BJ (cell line): ENCODE results near the gene RPL5. TPM values are rescaled to one million over a fixed set of nuclear protein-coding genes. Genes with fewer than 3 reads are reported as not detected.

ENCODE experiments used
- CTCF ChIA-PET: fragments of 350-600 bp; formaldehyde crosslinking; extraction: SDS; loops from one replicate; lab custom pipeline; 2021; ENCODE audit warnings: antibody characterized with exemption, inconsistent platforms; lab: Yijun Ruan, JAX
- POLR2A ChIA-PET: fragments of 300-600 bp; sonication (Branson Sonifier 250); formaldehyde crosslinking; extraction: SDS; loops from one replicate; lab custom pipeline; 2021; ENCODE audit warnings: antibody characterized with exemption; lab: Charles Lee
- DNase-seq: peaks from one replicate; pipeline ENCODE4 v3.0.0-alpha.2; 2011; ENCODE audit warnings: low read depth
- H3K27me3 ChIP-seq: 2 replicates; pipeline ENCODE4 v1.6.0; 2011; ENCODE audit warnings: low read length; ENCODE audit not compliant: control insufficient read depth, insufficient read depth
- H3K36me3 ChIP-seq: 2 replicates; pipeline ENCODE4 v1.5.1; 2011; ENCODE audit warnings: low read length; ENCODE audit not compliant: control insufficient read depth, insufficient read depth
- H3K4me3 ChIP-seq: 2 replicates; pipeline ENCODE4 v1.5.1; 2011; ENCODE audit warnings: low read depth, mild to moderate bottlenecking, control low read depth, low read length
- polyA plus RNA-seq: library from polyadenylated mRNA; depleted of rRNA; stranded (reverse); fragments of >200 nt; gene quantifications from 2 replicates; pipeline ENCODE4 v1.2.3, GENCODE V29; 2011
- TF ChIP-seq, protein P1 (sequence below): IDR thresholded peaks from 2 replicates; pipeline ENCODE4 v1.5.1; 2011; ENCODE audit warnings: low read depth, mild to moderate bottlenecking, control low read depth, inconsistent platforms, low read length, moderate library complexity; ENCODE audit not compliant: insufficient read depth

RPL5 gene
- polyA plus RNA-seq, 1 experiment, result 1,389 TPM

DNA sequence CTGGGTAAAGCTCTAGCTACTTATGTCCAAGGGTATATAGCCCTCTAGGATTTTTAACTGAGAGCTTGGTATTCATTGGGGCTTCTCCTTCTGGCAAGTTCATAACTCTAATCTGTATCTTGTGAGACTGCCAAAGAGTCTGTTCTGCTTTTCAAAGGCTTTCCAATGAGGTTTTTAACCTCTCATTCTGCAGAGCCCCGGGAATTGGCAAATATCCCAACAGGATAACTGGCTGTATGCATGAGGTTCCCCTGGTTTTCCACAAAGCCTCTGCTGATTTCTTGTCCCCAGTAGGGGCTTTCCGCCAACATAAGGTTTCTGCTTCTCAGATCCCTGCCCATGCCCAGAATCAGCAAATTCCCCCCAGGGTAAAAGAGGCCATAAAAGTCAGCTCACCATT is 40.9 kb downstream of the RPL5 start:
- H3K36me3 ChIP-seq, result no peaks in the 10 kb centered on the region
- no peak overlapping the region for H3K4me3 ChIP-seq
- DNase-seq, result no peak
- ChIA-PET POLR2A (no interaction called here), CTCF (interaction anchor here (1.0 kb wide), 1 partner anchor 88 kb away, joined by 3 read pairs; the partner anchor contains the start of gene DIPK1A)
- TF ChIP-seq, protein P1, sequence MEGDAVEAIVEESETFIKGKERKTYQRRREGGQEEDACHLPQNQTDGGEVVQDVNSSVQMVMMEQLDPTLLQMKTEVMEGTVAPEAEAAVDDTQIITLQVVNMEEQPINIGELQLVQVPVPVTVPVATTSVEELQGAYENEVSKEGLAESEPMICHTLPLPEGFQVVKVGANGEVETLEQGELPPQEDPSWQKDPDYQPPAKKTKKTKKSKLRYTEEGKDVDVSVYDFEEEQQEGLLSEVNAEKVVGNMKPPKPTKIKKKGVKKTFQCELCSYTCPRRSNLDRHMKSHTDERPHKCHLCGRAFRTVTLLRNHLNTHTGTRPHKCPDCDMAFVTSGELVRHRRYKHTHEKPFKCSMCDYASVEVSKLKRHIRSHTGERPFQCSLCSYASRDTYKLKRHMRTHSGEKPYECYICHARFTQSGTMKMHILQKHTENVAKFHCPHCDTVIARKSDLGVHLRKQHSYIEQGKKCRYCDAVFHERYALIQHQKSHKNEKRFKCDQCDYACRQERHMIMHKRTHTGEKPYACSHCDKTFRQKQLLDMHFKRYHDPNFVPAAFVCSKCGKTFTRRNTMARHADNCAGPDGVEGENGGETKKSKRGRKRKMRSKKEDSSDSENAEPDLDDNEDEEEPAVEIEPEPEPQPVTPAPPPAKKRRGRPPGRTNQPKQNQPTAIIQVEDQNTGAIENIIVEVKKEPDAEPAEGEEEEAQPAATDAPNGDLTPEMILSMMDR, result no peak
- H3K27me3 ChIP-seq, result no peaks in the 10 kb centered on the region

DNA sequence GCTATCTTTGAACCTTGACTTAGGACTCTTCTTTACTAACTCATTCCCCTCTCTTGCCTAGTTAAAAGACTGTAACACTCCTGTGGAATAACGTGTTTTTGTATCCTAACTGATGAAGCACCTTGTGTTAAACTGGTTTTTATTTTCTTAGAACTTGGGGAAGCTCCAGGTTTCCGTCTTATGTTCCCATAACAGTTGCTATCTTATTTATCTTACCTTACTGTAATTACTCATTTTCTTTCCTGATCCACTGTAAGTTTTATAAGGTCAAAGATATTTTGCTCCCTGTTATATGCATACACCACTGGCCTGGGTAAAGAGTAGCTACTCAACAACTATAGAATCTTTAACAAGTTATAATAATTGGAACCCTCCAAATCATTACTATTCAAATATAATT is 43.1 kb downstream of the RPL5 start:
- TF ChIP-seq, protein P1, result no peak
- H3K4me3 ChIP-seq, result no peak overlapping the region
- no peaks in the 10 kb centered on the region for H3K27me3 ChIP-seq
- H3K36me3 ChIP-seq, result no peaks in the 10 kb centered on the region
- DNase-seq, result no peak
- ChIA-PET POLR2A (no interaction called here), CTCF (interaction anchor here (1.1 kb wide), 1 partner anchor 15 kb away, joined by 4 read pairs; no protein-coding TSS in a partner anchor)

DNA sequence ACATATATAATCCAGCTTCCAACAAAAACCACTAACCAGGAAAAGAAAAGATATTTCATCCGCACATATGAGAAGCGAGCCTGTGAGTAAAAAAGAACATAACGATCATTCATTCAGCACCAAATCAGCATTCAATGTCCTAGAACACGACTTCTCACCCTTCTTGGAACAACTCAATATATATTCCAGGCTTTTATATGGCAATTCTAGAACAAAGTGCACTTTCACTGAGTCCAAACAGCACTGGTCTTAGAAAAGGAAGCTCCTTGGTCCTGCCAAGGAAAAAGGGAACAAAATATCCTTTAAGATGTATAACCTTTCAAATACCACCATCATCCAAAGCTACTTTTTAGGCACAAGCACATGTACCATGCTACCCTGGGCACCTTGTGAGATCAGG is 44.5 kb downstream of the RPL5 start:
- ChIA-PET CTCF (interaction anchor here (0.8 to 1.5 kb wide), 6 partner anchors 10 to 118 kb away, joined by 3 to 11 read pairs (median 3); no protein-coding TSS in a partner anchor), POLR2A (no interaction called here)
- no peak for DNase-seq
- TF ChIP-seq, protein P1, result no peak
- H3K27me3 ChIP-seq, result no peaks in the 10 kb centered on the region
- H3K36me3 ChIP-seq, result no peaks in the 10 kb centered on the region
- no peak overlapping the region for H3K4me3 ChIP-seq

DNA sequence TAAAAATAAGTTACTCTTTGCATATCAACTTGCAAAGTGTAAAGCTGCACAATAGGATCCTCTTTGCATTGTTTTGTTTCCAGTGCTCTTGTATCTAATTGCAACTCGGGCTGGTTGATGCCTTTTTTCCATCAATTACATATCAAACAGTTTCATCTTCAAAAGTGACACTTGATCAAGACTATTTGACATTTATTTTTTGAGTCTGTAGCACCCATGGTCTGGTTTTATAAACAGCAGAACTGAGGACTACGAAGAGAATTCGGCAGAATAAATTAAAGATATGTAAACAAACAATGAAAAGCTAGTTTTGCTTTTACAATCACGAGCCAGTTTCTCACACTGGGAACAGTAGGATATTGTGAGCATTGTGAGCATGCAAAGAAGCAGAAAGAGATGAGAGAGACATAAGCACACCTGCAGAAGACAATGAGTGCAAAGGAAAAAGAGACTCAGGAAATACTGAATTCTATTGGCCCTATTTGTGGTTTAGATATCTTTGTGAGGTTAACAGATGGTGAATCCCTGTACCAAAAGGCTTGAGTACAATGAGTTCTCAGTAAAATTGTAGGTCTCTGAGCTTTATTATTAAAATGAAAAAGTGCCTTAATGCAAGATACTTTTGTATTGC is 45.4 kb downstream of the RPL5 start:
- no peaks in the 10 kb centered on the region for H3K27me3 ChIP-seq
- CTCF ChIA-PET, result interaction anchor here (0.9 to 1.6 kb wide), 7 partner anchors 11 to 117 kb away, joined by 3 to 11 read pairs (median 3); partner anchors contain the start of gene DIPK1A
- no peak for DNase-seq
- TF ChIP-seq, protein P1, result no peak
- H3K4me3 ChIP-seq, result no peak overlapping the region
- POLR2A ChIA-PET, result interaction anchor here (0.5 kb wide), 1 partner anchor 347 kb away, joined by 7 read pairs; no protein-coding TSS in a partner anchor
- H3K36me3 ChIP-seq, result no peaks in the 10 kb centered on the region

DNA sequence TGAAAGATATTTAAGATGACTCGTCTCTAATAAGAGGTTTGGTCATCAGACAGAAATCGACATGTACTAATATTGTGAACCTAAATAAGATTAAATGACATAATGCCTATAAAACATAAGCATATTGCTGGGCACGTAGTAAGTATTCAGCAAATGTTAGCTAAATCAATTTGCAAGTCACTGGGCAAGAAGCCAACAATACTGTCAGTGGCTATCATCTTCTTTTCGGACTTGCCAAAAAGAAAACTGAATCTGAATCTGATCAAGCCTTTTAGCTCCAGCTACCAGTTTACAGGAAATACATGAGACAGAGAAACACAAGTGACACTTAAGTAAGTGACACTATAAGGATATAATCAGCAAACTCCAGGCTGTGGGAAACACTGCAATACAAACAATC is 46.0 kb downstream of the RPL5 start:
- no peak for DNase-seq
- CTCF ChIA-PET, result interaction anchor here (1.6 kb wide), 2 partner anchors 14 to 83 kb away, joined by 3 to 7 read pairs; partner anchors contain the start of gene DIPK1A
- Histone ChIP-seq H3K36me3 (no peaks in the 10 kb centered on the region), H3K4me3 (no peak overlapping the region), H3K27me3 (no peaks in the 10 kb centered on the region)
- TF ChIP-seq, protein P1, result no peak
- POLR2A ChIA-PET, result no interaction called here
